Activated CD4-positive, alpha-beta T cell treated with anti-CD3 and anti-CD28 coated beads for 4 hours (primary cell): ENCODE measurements around the gene C12orf54.
"Not testable (repeated sequence)": the region's sequence is repeated elsewhere in the genome, so short reads cannot be mapped to it uniquely, and the experiment has no call there.

ENCODE experiments used
- DNase-seq, 2 donors: peaks; one replicate each; pipeline ENCODE4 v3.0.0-alpha.2; 2020

C12orf54 gene

GRCh38 chr12:48512855-48513254 is 30.6 kb downstream of the C12orf54 start:
- DNase-seq: no peak

- no peak for DNase-seq
These were observed 32.4 kb downstream of the C12orf54 start for GRCh38 chr12:48514728-48515127.

GRCh38 chr12:48520381-48520780 is 38.1 kb downstream of the C12orf54 start:
- DNase-seq: not testable (repeated sequence)

- no peak for DNase-seq
These were observed 43.0 kb downstream of the C12orf54 start, which contains the start of gene OR8S1 for GRCh38 chr12:48525332-48525731. Gene OR8S1, plus strand, starts transcription at chr12:48525632. Its CDS starts 0 bp downstream, at chr12:48525632.

- DNase-seq: no peak
These were observed 45.8 kb downstream of the C12orf54 start for GRCh38 chr12:48527891-48528670.

GRCh38 chr12:48532601-48533000 is 50.3 kb downstream of the C12orf54 start:
- DNase-seq: no peak

- no peak for DNase-seq
These were observed 54.3 kb downstream of the C12orf54 start for GRCh38 chr12:48536602-48537001.

- peak; percentile 17 to 37 for DNase-seq
These were observed 60.1 kb downstream of the C12orf54 start for GRCh38 chr12:48542300-48542928.

- DNase-seq: no peak
These were observed 63.7 kb downstream of the C12orf54 start for GRCh38 chr12:48545833-48546469.
